WERI-Rb-1 (cell line): ENCODE data around the gene MCM9.

ENCODE experiments used
- DNase-seq: peaks from one replicate; pipeline ENCODE4 v3.0.0-alpha.2; 2020
- H3K27ac ChIP-seq: fragments of 250-450 bp; sonication (Bioruptor Pico); 2 replicates; pipeline ENCODE4 v1.5.1; 2020; ENCODE audit warnings: mild to moderate bottlenecking, moderate library complexity
- H3K27me3 ChIP-seq: fragments of 250-450 bp; sonication (Bioruptor Pico); 2 replicates; pipeline ENCODE4 v1.5.1; 2021; ENCODE audit warnings: mild to moderate bottlenecking, low read depth, moderate library complexity; ENCODE audit not compliant: insufficient read depth, severe bottlenecking
- H3K36me3 ChIP-seq: fragments of 250-450 bp; sonication (Bioruptor Pico); 2 replicates; pipeline ENCODE4 v1.5.1; 2020; ENCODE audit warnings: mild to moderate bottlenecking, moderate library complexity
- H3K4me3 ChIP-seq: 2 replicates; pipeline ENCODE4 v1.5.1; 2011; ENCODE audit warnings: low read depth, mild to moderate bottlenecking, control low read depth, low read length
- H3K9me3 ChIP-seq: fragments of 250-450 bp; sonication (Bioruptor Pico); 2 replicates; pipeline ENCODE4 v1.5.1; 2021; ENCODE audit warnings: mild to moderate bottlenecking, moderate library complexity; ENCODE audit not compliant: severe bottlenecking
- TF ChIP-seq, protein P1 (sequence below): IDR thresholded peaks from 2 replicates; pipeline ENCODE4 v1.5.1; 2011; ENCODE audit warnings: low read depth, mild to moderate bottlenecking, control low read depth, inconsistent platforms, low read length

Gene MCM9

DNA sequence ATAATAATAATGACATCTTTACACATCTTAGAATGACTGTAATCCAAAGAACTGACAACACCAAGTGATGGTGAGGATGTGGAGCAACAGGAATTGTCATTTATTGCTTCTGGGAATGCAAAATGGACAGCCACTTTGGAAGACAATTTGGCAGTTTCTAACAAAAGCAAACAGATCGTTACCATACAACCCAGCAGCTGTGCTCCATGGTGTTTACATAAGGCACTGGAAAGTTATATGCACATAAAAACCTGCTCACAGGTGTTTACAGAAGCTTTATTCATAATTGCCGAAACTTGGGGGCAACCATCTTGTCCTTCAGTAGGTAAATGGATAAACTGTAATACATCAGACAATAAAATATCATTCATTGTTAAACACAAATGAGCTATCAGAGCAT lies 59.3 kb downstream of the MCM9 start:
- TF ChIP-seq, protein P1, sequence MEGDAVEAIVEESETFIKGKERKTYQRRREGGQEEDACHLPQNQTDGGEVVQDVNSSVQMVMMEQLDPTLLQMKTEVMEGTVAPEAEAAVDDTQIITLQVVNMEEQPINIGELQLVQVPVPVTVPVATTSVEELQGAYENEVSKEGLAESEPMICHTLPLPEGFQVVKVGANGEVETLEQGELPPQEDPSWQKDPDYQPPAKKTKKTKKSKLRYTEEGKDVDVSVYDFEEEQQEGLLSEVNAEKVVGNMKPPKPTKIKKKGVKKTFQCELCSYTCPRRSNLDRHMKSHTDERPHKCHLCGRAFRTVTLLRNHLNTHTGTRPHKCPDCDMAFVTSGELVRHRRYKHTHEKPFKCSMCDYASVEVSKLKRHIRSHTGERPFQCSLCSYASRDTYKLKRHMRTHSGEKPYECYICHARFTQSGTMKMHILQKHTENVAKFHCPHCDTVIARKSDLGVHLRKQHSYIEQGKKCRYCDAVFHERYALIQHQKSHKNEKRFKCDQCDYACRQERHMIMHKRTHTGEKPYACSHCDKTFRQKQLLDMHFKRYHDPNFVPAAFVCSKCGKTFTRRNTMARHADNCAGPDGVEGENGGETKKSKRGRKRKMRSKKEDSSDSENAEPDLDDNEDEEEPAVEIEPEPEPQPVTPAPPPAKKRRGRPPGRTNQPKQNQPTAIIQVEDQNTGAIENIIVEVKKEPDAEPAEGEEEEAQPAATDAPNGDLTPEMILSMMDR: no peak

DNA sequence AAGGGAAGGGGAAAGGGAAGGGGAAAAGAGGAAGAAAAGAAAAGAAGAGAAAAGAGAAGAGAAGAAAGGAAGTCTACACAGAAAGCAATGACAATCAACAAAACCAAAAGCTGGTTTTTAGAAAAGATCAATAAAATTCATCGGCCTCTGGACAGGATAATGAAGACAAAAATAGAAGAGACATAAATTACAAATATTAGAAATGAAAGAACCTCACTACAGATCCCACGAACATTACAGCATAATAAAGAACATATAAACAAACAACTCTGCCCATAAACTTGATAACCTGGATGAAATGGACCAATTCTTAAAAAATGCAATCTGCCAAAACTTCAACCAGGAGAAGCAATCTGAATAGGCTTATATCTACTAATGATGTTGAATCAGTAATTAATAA lies 61.7 kb downstream of the MCM9 start:
- TF ChIP-seq, protein P1: no peak
- Histone ChIP-seq H3K4me3 (no peak overlapping the region), H3K27ac (no peak overlapping the region), H3K27me3 (no peaks in the 10 kb centered on the region), H3K36me3 (no peaks in the 10 kb centered on the region), H3K9me3 (peaks cover 3% of the 10 kb centered on the region)
- no peak for DNase-seq

More for the DNA sequence above, 59.3 kb downstream of the MCM9 start:
- Histone ChIP-seq H3K9me3 (no peaks in the 10 kb centered on the region), H3K27ac (no peak overlapping the region), H3K4me3 (no peak overlapping the region), H3K27me3 (no peaks in the 10 kb centered on the region), H3K36me3 (no peaks in the 10 kb centered on the region)
- DNase-seq: no peak

DNA sequence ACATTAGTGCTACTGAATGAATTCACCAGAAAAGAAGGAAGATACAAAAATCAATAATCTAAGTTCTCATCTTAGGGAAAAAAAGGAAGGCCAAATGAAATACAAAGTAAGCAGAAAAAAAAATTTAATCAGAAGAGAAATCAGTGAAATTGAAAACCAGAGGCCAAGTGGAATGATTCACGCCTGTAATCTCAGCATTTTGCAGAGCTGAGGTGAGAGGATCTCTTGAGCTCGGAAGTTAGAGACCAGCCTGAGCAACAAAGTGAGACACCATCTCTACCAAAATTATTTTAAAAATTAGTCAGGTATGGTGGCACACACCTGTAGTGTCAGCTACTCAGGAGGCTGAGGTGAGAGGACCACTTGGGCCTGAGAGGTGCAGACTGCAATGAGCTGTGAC lies 62.2 kb downstream of the MCM9 start:
- Histone ChIP-seq H3K4me3 (no peak overlapping the region), H3K27ac (no peak overlapping the region), H3K36me3 (no peaks in the 10 kb centered on the region), H3K9me3 (peaks cover 3% of the 10 kb centered on the region), H3K27me3 (no peaks in the 10 kb centered on the region)
- DNase-seq: no peak
- TF ChIP-seq, protein P1: no peak

DNA sequence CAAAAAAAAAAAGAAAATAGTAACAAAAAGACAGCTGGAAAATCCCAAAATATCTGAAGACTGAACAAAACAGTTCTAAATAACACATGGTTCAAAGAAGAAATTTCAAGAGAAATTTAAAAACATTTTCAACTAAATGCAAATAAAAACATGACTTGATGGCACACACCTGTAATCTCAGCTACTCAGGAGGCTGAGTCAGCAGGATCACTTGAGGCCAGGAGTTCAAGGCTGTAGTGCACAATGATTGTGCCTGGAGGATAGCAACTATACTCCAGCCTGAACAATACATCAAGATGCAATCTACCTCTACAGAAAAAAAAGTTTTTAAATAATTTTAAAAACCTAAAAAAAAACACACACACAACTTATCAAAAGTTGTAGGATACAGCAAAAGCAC lies 62.6 kb downstream of the MCM9 start:
- no peak overlapping the region for H3K27ac ChIP-seq
- H3K9me3 ChIP-seq: peaks cover 3% of the 10 kb centered on the region
- no peaks in the 10 kb centered on the region for H3K36me3 ChIP-seq
- H3K4me3 ChIP-seq: no peak overlapping the region
- H3K27me3 ChIP-seq: no peaks in the 10 kb centered on the region
- no peak for DNase-seq
- TF ChIP-seq, protein P1: no peak

DNA sequence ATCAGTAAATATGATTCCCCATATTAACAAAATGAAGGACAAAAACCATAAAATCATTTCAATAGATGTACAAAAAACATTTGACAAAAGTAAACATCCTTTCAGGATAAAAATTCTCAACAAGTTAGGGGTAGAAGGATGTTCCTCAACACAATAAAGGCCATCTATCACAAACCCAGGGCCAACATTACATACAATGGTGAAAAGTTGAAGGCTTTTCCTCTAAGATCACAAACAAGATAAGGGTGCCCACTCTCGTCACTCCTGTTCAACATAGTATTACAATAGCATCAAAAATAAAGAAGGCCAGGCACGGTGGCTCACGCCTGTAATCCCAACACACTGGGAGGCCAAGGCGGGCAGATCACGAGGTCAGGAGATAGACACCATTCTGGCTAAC lies 63.6 kb downstream of the MCM9 start:
- Histone ChIP-seq H3K9me3 (peaks cover 3% of the 10 kb centered on the region), H3K4me3 (no peak overlapping the region), H3K36me3 (no peaks in the 10 kb centered on the region), H3K27ac (no peak overlapping the region), H3K27me3 (no peaks in the 10 kb centered on the region)
- no peak for DNase-seq
- TF ChIP-seq, protein P1: no peak

DNA sequence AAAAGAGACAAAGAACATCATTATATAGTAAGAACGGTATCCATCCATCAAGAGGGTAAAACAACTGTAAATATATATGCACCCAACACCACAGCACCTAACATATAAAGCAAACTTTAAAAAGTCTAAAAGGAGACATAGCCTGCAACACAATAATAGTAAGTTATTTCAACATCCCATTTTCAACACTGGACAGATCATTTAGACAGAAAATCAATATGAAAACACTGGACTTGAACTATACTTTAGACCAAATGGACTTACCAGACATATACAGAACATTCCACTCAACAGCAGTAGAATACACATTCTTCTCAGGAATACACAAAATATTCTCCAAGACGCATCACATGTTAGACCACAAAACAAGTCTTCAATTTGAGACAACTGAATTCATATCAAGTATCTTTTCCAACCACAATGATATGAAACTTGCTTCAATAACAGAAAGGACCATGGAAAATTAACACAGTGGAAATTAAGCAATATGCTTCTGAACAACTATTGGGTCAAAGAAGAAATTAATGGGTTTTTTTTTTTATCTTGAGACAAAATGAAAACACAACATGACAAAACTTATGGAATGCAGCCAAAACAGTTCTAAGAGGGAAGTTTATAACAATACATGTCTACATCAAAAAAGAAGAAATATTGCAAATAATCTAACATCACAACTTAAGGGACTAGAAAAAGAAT lies 64.9 kb downstream of the MCM9 start:
- Histone ChIP-seq H3K27ac (no peak overlapping the region), H3K9me3 (peaks cover 3% of the 10 kb centered on the region), H3K27me3 (no peaks in the 10 kb centered on the region), H3K36me3 (no peaks in the 10 kb centered on the region), H3K4me3 (no peak overlapping the region)
- no peak for DNase-seq
- TF ChIP-seq, protein P1: no peak
